RKO (cell line): ENCODE measurements around the gene NEUROD4.
"Not testable (repeated sequence)": the region's sequence is repeated elsewhere in the genome, so short reads cannot be mapped to it uniquely, and the experiment has no call there.

ENCODE experiments used
- DNase-seq: peaks from one replicate; pipeline ENCODE4 v3.0.0-alpha.2; 2016; ENCODE audit warnings: low spot score

Gene NEUROD4

GRCh38 chr12:55019784-55020183 lies at the start of gene NEUROD4:
TSS of gene NEUROD4 (plus strand) at chr12:55019974. CDS start at chr12:55026440, 6,466 bp downstream.
- peak; percentile 71 for DNase-seq

- no peak for DNase-seq
Measured at GRCh38 chr12:54970741-54971140, 49.0 kb upstream of the NEUROD4 start.

- DNase-seq: no peak
Measured at GRCh38 chr12:54973556-54973955, 46.2 kb upstream of the NEUROD4 start.

GRCh38 chr12:54974279-54974678 lies 45.5 kb upstream of the NEUROD4 start:
- DNase-seq: no peak

- no peak for DNase-seq
Measured at GRCh38 chr12:54975272-54975671, 44.5 kb upstream of the NEUROD4 start.

GRCh38 chr12:54975875-54976274 lies 43.9 kb upstream of the NEUROD4 start:
- DNase-seq: no peak

- peak; percentile 42 for DNase-seq
Measured at GRCh38 chr12:54977155-54977554, 42.6 kb upstream of the NEUROD4 start.

- no peak for DNase-seq
Measured at GRCh38 chr12:54977857-54978256, 41.9 kb upstream of the NEUROD4 start.

GRCh38 chr12:54980341-54980740 lies 39.4 kb upstream of the NEUROD4 start:
- DNase-seq: no peak

- DNase-seq: no peak
Measured at GRCh38 chr12:54981796-54982195, 38.0 kb upstream of the NEUROD4 start.

- no peak for DNase-seq
Measured at GRCh38 chr12:54983536-54984101, 36.2 kb upstream of the NEUROD4 start.

GRCh38 chr12:54984658-54985376 lies 35.0 kb upstream of the NEUROD4 start, which contains the start of gene TESPA1:
TSS of gene TESPA1 (minus strand) at chr12:54984762. CDS start at chr12:54974562, 10,200 bp downstream.
- DNase-seq: no peak

- DNase-seq: not testable (repeated sequence)
Measured at GRCh38 chr12:54986773-54987172, 33.0 kb upstream of the NEUROD4 start.

GRCh38 chr12:54987611-54988231 lies 32.1 kb upstream of the NEUROD4 start:
- no peak for DNase-seq

GRCh38 chr12:54988402-54989054 lies 31.2 kb upstream of the NEUROD4 start:
- DNase-seq: no peak

GRCh38 chr12:54989829-54990228 lies 29.9 kb upstream of the NEUROD4 start:
- DNase-seq: no peak

- no peak for DNase-seq
Measured at GRCh38 chr12:54991161-54991990, 28.4 kb upstream of the NEUROD4 start.

GRCh38 chr12:54991991-54992375 lies 27.8 kb upstream of the NEUROD4 start:
- DNase-seq: no peak

GRCh38 chr12:54993181-54993835 lies 26.5 kb upstream of the NEUROD4 start:
- DNase-seq: peak; percentile 79

GRCh38 chr12:54996205-54996604 lies 23.6 kb upstream of the NEUROD4 start:
- no peak for DNase-seq

- DNase-seq: no peak
Measured at GRCh38 chr12:54997929-54998522, 21.7 kb upstream of the NEUROD4 start.
